Heart left ventricle (tissue), 13 donors: ENCODE measurements around the gene PPFIBP1.

Experiments used
- POLR2A ChIP-seq, 2 donors: fragments of 450-650 bp; IDR thresholded peaks; one replicate each; pipeline ENCODE4 v1.6.1; 2017; ENCODE audit warnings: antibody characterized with exemption in 2 of 2, mild to moderate bottlenecking in 2 of 2, moderate library complexity in 2 of 2
- TF ChIP-seq, protein P1 (sequence below), 12 donors: fragments of 200-600 bp; sonication (generic) in 4 of 12; IDR thresholded peaks; one replicate each; pipeline versions ENCODE4 v1.5.0 to v1.8.0; 2018 to 2022; ENCODE audit warnings: antibody characterized with exemption in 12 of 12, mild to moderate bottlenecking in 5 of 12
- donor health status: ischemic (EF 13 %, LVEDD 7.1; RV severe dilation, severe dysfunction).
- donor health status: DM: no; HTN: yes; CAD: no.
- donor health status: DM: no; HTN: no; CAD: no.
- donor health status: ischemic (EF 25% LVEDD 6.9; RV normal size, moderate dysfunction).
- donor health status: ischemic (EF 25% LVEDD 5.7; RV mildly dilated, moderate dysfunction).
- donor health status: ischemic (EF 35%, LVEDD 5.7; RV mildly dilated, moderate dysfunction).
- donor health status: nonischemic (EF 11% LVEDD 7.7; RV severe dilation, severe dysfunction).
- donor health status: DM: yes; HTN: yes; CAD: no.
- donor health status: PGD.
- donor health status: ischemic (EF 29% LVEDD 5.4; RV normal size, mild dysfunction).
- donor health status: nonischemic (EF 23%, LVEDD 6.1; RV moderate dilation, normal function).

DNA sequence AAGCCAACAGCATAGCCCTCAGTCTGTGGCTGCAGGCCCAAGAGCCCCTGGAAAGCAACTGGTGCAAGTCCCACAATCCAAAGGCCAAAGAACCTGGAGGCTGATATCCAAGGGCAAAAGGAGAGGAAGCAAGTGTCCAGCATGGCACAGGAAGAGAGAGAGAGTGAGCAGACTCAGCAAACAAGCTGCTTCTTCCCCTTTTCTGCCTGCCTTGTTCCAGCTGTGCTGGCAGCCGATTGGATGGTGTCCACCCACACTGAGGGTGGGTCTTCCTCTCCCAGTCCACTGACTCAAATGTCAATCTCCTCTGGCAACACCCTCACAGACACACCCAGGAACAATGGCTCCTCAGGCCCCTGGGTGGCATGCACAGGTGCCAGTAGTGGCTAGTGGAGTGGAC lies 44.0 kb upstream of the PPFIBP1 start:
- TF ChIP-seq, protein P1, sequence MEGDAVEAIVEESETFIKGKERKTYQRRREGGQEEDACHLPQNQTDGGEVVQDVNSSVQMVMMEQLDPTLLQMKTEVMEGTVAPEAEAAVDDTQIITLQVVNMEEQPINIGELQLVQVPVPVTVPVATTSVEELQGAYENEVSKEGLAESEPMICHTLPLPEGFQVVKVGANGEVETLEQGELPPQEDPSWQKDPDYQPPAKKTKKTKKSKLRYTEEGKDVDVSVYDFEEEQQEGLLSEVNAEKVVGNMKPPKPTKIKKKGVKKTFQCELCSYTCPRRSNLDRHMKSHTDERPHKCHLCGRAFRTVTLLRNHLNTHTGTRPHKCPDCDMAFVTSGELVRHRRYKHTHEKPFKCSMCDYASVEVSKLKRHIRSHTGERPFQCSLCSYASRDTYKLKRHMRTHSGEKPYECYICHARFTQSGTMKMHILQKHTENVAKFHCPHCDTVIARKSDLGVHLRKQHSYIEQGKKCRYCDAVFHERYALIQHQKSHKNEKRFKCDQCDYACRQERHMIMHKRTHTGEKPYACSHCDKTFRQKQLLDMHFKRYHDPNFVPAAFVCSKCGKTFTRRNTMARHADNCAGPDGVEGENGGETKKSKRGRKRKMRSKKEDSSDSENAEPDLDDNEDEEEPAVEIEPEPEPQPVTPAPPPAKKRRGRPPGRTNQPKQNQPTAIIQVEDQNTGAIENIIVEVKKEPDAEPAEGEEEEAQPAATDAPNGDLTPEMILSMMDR (IDR thresholded peaks at IDR 0.05), result no peak
- TF ChIP-seq POLR2A (IDR thresholded peaks at IDR 0.05), result no peak
